ENCODE data around the gene RALGPS1.

The RALGPS1 gene

DNA sequence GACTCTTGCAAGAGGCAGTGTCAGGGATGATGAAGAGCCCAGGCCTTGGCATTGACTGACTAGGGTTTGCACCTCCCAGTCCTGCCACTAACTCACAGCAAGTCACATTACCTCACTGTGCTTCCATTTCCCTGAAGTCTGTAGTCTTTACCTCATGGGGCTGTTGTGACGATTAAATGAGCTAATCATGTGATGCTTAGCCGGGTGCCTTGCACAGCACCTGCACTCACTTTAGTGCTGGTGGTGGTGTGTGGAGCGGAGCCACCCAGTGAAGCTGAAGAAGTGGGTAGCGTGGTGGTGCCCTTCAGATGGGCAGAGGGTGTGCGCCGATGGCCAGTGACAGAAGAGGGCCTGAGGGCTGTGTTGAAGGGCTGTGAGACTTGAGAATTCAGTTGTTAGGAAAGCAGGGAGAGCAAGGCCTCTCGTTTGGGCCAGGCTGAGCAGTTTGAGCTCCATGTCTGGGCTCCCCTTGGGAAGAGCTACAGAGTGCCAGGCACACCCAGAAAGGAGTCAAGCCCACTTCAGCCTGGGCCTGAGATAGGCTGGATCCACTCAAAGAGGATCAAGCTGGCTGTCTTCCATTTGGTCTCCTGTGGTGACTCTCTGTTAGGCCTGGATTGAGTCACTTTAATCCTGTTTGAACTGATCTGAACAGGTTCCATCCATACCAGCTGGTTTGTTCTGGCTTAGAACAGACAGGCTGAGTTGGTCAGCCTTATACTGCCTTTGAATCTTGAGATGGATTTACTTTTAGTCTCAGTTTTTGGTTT lies 42.5 kb downstream of the RALGPS1 start:
- no peak for DNase-seq

DNA sequence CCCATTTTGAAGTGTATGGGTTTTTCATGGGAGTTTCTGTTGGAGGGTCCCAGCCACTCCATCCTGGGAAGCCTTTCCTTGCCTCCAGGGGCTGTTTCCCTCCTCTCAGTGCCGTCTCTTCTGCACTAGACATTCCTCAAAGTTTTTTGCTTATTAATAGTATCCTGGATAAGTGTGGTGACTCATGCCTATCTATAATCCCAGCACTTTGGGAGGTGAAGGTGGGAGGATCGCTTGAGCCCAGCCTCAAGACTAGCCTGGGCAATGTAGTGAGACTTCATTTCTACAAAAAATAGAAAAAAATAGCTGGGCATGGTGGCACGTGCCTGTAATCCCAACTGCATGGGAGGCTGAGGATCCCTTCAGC lies 43.1 kb downstream of the RALGPS1 start:
- no peak for DNase-seq

DNA sequence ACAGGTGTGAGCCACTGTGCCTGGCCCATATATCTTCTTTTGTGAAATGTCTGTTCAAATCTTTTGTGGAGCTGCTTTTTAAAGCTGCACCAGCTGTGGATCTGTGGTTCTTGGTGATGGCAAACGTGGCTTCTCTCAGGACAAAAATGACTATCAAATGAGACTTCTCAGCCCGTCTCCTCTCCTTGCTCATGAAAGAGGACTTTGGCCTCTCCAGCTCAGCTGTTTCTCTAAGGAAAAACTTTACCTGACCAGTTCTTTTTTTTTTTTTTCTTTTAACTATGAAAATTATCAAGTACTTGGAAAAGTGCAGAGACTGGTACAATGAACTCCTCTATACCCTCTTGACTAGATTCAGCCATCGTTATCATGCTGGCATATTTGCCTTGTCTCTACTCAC lies 44.8 kb downstream of the RALGPS1 start:
- no peak for DNase-seq

DNA sequence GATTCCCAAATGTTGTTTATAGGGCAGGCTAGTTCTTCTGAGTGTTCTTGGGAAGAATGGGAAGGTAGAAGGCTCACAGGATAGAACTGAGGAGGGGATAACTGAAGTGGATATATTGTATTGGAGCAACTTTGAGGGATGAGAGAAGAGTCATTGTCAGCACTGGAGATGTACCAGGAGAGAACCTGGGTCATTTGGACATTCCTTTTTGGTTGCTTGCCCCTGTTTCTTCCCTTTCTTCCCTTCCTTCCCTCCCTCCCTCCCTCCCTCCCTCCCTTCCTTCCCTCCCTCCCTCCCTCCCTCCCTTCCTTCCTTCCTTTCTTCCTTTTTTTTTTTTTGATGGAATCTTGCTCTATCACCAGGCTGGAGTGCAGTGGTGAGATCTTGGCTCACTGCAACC lies 45.3 kb downstream of the RALGPS1 start:
- no peak for DNase-seq

DNA sequence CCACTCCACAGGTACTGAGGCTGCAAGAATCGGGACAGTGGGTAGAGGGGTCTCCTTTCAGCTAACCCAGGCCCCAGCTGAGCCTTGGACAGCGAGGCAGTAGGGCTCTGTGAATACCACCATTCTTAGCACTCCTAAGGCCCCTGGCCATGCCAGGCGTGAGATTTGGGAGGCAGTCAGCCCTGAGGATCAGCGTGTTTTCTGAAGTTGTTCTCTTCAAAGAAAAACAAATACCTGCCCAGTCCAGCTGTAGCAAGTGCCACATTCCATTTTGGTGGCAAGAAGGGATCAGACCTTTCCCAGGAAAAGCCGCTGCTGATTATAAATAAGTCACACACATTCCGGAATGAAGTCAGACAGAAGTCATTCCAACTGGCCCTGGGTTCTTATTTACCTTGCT lies 47.8 kb downstream of the RALGPS1 start:
- DNase-seq = no peak

DNA sequence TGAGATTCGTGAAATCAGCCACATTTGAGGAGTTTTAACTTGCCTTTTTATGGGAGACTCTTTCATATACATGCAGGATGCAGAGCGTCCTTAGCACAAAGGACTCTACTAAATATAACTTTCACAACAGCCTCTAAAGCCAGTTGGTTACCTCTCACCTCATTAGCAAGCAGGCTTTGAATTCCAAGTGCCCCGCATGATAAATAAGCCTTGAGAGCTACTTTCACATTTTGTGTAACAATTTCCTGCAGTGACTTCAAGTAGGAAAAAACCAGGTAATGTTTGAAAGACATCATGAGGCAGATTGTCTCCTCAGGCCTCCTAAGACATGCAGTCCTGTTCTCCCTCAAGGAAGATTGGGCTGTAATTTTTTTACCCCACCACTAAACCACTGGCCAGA lies 50.5 kb downstream of the RALGPS1 start:
- DNase-seq = no peak

DNA sequence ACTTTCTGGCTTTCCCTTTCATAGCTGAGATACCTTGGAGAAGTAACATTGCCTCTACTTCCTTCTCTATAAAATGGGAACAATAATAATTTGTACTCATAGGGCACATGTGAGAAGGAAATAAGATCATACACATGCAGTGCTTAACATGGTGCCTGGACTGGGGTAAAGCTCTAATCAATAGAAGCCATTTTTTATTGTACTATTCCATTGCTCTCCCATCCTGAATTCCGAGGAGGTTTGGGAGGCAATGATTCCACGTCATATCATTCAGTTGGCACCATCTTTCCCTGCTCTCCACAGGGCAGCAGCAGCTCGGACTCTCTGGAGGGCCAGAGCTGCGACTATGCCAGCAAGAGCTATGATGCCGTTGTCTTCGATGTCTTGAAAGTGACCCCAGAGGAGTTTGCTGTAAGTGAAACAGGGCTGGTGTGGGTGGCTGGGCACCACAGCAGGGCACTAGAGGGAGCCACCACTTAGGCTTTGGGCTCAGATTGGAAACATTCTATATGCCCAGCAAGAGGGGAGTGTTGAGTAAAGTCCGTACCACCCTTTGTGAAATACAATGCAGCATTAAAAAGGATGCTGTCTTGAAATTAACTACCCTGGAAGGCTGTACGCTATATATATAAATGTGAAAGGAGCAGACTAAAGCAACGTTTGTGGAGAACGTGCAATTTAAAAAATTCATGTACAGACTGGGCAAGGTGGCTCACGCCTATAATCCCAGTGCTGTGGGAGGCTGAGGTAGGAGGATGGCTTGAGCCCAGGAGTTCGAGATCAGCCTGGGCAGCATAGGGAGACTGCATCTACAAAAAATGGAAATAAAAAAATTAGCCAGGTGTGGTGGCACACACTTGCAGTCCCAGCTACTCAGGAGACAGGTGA lies 51.2 kb downstream of the RALGPS1 start:
- DNase-seq = peak; percentile 12

DNA sequence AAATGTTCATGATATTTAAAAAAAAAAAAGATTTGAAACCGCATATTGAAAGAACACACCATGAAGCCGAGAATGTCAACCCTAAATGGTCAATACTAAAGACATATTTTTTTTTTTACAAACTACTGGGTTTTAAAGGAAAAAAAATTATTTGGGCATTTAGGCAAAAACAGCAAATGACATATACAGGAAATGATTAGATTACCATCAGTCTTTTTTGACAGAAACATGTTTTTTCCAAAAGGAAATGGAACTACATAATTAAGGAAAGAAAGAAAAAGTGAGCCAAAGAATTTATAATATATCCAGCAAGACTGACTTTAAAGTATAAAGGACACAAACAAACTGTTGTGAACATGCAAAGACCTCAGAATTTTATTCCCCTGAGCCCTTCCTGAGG lies 56.7 kb downstream of the RALGPS1 start:
- no peak for DNase-seq

DNA sequence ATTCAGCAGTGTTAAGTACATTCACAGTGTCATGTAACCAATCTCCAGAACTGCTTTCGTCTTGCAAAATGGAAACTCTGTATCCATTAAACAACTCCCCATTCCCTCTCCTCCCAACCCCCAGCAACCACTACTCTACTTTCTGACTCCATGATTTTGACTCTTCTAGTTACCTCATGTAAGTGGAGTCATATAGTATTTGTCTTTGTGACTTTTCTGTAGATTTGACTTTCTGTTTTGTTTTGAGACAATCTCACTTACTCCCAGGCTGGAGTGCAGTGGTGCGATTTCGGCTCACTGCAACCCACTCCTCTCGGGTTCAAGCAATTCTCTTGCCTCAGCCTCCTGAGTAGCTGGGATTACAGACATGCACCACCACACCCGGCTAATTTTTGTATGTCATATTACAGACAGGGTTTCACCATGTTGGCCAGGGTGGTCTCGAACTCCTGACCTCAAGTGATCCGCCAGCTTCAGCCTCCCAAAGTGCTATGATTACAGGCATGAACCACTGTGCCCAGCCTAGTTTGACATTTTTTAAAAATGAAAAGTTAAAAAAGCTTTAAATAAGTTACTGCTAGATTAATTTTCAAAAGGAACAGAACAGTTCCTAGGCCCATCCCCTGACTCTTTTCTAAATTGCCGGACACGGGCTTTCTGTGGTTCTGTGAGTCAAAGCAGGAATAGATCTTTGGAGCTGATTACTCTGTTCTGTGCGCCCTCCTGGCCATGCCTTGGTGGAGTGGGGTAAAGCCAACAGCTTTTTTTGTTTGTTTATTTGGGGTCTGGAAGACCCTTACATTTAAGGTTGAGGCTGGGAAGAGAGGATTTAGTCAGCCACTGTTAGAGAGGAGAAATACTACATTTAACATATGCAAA lies 59.3 kb downstream of the RALGPS1 start:
- no peak for DNase-seq

DNA sequence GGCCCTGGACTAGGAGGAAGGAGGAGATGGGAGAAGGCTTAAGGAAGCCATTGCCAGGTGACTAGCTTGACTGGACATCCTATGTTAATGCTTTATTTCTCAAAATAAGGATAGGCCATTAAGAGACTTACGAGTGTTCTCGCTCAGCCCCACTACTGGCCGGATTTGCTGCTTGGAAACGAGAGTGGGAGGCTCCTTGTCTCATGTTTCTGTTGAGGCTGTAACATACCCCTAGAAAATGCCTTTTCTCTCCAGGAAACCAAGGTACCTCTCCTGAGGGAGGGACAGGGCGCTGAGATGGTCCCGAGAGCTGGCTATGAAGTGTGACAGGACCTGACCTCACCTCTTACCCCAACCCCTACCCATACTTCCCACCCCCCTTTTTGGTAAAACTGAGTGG lies 60.0 kb downstream of the RALGPS1 start:
- no peak for DNase-seq

DNA sequence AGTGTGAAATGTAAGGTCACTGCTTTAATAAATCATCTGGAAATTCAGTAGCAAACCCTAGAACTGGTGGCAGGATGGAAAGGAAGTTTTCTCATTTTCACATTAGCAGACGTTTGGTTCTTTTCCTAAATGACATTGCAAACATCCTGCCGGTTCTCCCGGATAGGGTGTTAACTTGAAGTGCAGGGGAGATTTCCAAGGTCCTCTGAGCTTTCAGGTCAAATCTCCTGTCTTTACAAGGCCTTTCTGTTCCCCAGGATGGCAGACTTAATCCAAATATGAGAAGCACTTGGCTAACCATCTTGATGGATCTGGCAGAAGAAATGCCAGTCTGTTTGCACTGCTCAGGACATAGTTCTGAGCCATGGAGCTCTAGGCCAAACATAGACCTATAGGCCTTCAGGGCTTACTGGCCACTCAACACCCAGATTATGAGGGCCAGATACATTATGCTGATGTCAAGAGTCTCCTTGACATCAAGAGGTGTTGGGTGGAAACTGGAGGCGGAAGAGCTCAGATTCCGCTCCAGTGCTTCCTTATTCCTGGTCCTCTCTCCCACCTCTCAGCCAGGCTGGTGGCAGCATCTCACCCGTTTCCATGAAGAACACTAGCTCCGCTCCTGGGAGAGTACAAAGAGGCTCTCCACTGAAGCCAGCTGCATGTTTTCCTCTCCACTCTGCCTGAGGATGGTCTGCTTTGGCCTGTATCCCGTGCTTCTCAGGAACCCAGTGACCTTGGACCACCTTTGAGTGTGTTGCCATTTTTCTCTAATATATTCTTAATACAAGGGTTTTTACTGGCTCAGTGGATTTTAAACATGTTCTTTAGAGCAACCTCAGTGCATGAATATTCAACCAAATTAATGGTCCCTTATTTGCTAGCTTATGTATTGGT lies 61.0 kb downstream of the RALGPS1 start:
- no peak for DNase-seq

DNA sequence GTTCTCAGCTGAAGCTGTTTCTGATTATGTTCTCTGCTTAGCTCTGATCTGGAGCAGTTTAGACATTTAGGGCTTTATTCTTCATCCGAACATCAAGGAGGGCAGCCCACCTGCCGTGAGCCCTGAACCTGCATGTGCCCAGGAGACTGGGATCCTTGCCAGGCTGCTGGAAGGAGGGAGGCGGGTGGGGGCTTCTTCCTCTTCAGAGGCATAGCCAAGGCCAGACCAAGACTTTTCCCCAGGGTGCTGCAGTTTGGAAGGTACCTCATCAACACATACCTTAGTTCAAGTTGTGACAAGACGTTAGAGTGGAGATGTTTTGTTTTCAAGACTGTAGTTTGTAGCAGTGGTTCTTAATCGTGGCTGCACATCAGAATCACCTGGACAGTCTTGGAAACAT lies 64.9 kb downstream of the RALGPS1 start:
- DNase-seq = no peak

DNA sequence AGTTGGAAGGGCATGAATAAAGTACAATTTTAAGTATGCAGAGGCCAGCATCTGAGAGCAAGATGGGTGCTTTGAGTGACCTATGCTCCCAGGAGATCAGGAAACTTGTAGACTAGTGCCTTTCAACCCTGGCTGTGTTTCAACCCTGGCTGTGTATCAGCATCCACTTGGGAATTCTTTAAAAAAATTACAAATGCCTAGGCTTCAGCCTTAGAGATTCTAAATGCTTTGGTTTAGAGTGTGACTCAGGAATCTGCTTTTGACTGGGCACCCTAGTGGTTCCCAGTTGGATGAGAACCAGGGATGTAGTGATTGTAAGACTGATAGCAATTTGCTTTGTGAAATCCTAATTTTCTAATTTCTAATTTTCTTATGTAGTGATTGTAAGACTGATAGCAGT lies 65.6 kb downstream of the RALGPS1 start:
- no peak for DNase-seq

DNA sequence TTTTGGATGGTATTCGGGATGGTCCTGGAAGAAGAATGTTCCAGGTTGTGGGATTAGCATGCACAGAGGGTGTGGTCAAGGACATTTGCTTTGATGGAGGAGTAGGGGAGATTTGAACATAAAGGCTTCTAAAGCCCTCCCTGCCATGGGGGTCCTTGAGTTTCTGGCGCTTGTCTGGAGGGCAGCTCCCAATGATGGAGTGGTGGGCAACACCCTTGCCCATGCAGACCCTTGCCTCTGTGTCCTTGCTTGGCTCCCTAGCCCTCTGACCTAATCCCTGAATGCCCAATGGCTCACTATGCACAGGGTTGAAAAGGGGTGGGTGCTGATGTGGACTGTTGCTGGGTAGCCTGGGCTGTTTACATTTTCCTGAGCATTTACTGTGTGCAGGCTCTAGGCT lies 66.6 kb downstream of the RALGPS1 start:
- DNase-seq = no peak

DNA sequence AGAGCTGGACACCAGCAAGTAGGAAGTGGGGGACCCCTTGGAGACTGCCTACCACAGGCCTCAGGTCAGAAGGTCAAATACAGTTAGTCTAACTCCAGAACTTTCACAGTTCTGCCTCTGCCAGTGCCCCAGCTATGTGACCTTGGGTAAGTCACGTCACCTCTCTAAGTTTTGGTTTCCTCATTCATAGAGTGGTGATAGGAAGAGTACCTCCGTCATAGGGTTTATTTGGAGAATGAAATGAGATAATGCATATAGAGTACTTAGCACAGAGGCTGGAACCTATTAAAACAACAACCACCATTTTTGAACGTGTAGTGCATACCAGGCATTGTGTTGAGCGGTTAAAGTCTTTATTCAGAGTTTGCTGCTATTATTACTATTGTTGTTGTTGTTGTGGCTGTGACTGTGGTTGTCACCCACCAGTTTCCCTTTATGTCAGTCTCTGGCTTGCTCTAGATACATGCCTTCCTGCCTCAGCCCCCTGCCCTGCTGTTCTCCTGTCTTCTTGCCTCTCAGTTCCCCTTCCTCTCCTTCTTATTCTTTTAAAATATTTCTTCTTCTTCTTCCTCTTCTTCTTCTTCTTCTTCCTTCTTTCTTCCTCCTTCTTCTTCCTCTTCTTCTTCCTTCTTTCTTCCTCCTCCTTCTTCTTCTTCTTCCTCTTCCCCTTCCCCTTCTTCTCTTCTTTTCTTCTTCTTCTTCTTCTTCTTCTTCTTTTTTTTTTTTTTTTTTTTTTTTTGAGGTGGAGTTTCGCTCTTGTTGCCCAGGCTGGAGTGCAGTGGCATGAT lies 67.8 kb downstream of the RALGPS1 start:
- no peak for DNase-seq

DNA sequence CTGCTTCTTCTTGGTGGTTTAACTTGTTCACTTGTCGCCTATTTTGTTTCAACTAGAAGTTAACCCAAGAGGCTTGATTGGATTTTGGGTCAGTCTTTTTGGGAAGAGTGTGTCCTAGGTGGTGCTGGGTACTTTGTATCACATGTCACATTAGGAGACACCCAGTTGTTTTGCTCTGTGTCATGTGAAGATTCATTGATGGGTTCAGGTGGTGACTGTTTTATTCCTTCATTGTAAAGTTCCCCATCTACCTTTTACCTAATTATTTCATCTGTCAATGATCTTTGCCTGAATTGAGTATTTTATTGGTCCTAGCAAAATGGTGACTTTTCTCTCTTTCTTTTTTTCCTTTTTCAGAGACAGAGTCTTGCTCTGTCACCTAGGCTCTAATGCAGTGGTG lies 69.2 kb downstream of the RALGPS1 start:
- DNase-seq = no peak

DNA sequence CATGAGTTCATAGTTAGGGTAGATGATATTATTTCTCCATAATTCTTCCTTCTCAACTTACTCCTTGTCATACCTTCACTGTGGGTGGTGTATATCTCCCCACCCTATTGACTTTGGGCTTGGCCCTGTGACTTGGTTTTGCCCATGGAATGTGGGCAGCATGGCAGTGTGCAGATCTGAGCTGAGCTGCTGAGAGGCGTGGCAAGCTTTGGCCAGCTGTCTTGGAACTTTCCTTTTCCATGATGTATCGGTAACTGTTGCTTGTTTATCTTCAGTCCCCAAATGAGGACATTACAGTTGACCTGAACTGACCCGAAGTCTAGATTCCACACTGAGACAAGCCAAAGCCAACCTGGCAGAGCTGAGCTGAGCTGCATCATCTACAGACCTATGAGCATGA lies 70.4 kb downstream of the RALGPS1 start:
- no peak for DNase-seq

DNA sequence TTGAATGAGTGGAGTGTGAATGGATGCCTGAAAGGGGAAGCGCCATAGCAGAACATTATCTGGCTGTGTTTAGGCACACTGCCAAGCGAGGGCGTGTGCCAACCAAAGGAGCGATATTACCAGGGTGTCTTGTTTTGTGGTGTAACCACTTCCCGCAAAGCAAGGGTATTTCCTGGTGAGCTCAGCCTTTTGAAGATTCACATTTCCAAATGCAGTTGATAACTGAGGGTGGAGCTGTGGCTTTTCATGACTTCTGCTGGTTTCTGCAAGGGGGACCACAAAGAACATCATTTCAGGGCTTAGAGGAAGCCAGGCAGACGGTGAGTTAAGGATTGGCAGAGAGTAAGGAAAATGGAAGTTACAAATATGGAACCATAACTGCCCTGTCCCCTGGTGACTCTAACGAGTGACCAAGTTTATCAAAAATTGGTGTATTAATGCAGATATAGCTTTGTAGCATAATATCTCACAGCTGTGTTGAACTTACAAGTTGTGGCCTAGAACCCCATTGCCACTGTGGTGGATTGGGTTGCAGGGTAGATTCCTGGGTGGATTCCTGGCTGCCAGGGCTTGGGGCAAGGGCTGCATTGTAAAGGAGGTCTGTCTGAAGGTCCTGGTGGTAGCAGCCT lies 71.4 kb downstream of the RALGPS1 start:
- DNase-seq = peak; percentile 71

DNA sequence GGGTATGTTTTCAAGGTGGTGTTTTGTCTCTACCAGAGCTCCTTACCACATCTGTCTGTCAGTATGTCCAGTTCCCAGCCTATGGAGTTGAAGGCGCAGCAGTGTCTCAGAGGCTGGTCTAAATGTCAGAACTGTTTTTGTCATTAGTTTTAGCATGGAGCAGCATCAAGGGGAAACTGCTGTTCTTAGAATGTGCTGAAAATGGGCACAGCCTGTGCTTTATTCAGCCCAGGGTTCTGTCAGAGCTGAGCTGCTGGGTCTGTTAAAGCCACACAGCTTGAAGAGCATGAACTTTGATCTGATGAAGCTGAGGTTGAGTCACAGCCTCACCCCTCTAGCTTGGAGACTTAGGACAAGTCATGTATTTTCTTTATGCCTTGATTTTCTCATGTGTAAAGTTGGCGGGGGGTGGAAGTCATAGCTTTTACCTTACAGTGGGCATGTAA lies 71.9 kb downstream of the RALGPS1 start:
- DNase-seq = no peak

DNA sequence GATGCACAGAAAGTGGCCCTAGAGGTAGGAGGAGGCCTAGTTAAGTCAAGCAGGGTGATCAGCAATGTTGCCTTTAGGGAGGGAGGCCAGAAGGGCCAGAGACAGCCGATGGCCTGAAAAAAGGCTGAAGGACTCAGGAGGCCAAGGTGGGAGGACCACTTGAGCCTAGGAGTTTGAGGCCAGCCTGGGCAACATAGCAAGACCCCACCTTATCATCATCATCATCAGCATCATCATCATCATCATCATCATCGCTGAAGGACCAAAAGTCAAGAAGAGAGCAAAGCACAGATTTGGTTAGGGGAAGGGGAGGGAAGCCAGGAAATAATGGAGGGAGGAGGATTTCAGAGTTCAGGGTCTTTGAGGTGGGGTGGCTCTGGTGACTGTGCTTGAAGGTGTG lies 74.3 kb downstream of the RALGPS1 start:
- no peak for DNase-seq

All from T-helper 9 cell (primary cell).